Pancreas (tissue), 10 donors: ENCODE results near the gene CACNA1C. TPM values are rescaled to one million over a fixed set of nuclear protein-coding genes. Genes with fewer than 3 reads are reported as not detected.

Source experiments
- ATAC-seq, 4 donors: fragments of 200-7000 bp; cut with Tn5 transposase; one replicate each; pipeline versions ENCODE4 v1.8.0 to v1.9.1; 2020; ENCODE audit warnings: mild to moderate bottlenecking in 4 of 4, moderate library complexity in 4 of 4
- DNase-seq, 6 donors: peaks; one replicate each; pipeline ENCODE4 v3.0.0-alpha.2; 2020
- FAIRE-seq: peaks from 2 replicates; lab custom pipeline; 2012; peaks lifted over from hg19 to GRCh38; lab: Jason Lieb, UNC
- H3K27ac ChIP-seq, 4 donors: fragments of 200-600 bp; sonication (generic); 1 replicate in 3 of 4; 2 replicates in 1 of 4; pipeline versions ENCODE4 v1.5.0 to v1.8.0; 2020
- H3K27me3 ChIP-seq, 4 donors: fragments of 200-600 bp; one replicate each; pipeline ENCODE4 v1.8.0; 2021
- H3K36me3 ChIP-seq, 3 donors: fragments of 200-600 bp; sonication (generic) in 1 of 3; one replicate each; pipeline versions ENCODE4 v1.5.0 to v1.8.0; 2020 to 2021
- H3K4me1 ChIP-seq, 3 donors: fragments of 200-600 bp; one replicate each; pipeline ENCODE4 v1.8.0; 2021
- H3K4me3 ChIP-seq, 4 donors: fragments of 200-600 bp; sonication (generic) in 2 of 4; one replicate each; pipeline versions ENCODE4 v1.5.0 to v1.8.0; 2020 to 2021
- H3K9me3 ChIP-seq, 4 donors: fragments of 200-600 bp; one replicate each; pipeline ENCODE4 v1.8.0; 2021
- CTCF ChIP-seq, 4 donors: fragments of 200-600 bp; sonication (generic) in 3 of 4; IDR thresholded peaks; one replicate each; pipeline versions ENCODE4 v1.5.0 to v1.8.0; 2021; ENCODE audit warnings: antibody characterized with exemption in 4 of 4
- WGBS, 2 donors: extraction: QIAGEN DNeasy Blood & Tissue Kit; methylation state at CpG; one replicate each; pipeline ENCODE4 v1.1.7; 2013; 5-methylcytosine and 5-hydroxymethylcytosine counted together
- intact Hi-C, 3 donors: fragments of 100-400 bp; cut with DNase I; formaldehyde crosslinking; loops; one replicate each; pipeline versions ENCODE4 v1.11.1 to v1.14.2; 2022
- polyA plus RNA-seq, 2 donors: library from polyadenylated mRNA; stranded (reverse); fragments of 200-250 nt; gene quantifications; one replicate each; pipeline ENCODE4 v1.2.3, GENCODE V29; 2013
- total RNA-seq, 6 donors: library from RNA; stranded (reverse); fragmentation: NEBNext Ultra II Directional in 4 of 6; extraction: Animal tissue kit (Norgen Biotek cat#: 25700) in 4 of 6; gene quantifications; one replicate each; pipeline versions ENCODE4 v1.2.1 to v1.2.4, GENCODE V29; 2021 to 2023
- donor health status: healthy with polysubstance abuse.
- donor health status: DM: no; HTN: no; CAD: no; lungs with moderate emphysema.
- donor health status: DM: no; HTN: no; CAD: no.
- donor health status: control.
- donor health status: control.
- donor health status: Bipolar disorder and iron deficiency.
- donor health status: DM: yes; HTN: yes; CAD: no.
- donor health status: DM: no; HTN: no; CAD: no.
- donor health status: DM: no; HTN: no; CAD: no.
- donor health status: DM: yes; HTN: yes; CAD: no.

Gene CACNA1C
- total and polyA plus RNA-seq, 8 donors: 1.2 to 3.8 (median 2.3) TPM

- no peak for FAIRE-seq
- WGBS, 2 donors: 80 to 83% methylated on average over 18 of the region's 18 CpGs
- no peak for DNase-seq
These were observed 621.4 kb downstream of the CACNA1C start for GRCh38 chr12:2673966-2674810.

DNA sequence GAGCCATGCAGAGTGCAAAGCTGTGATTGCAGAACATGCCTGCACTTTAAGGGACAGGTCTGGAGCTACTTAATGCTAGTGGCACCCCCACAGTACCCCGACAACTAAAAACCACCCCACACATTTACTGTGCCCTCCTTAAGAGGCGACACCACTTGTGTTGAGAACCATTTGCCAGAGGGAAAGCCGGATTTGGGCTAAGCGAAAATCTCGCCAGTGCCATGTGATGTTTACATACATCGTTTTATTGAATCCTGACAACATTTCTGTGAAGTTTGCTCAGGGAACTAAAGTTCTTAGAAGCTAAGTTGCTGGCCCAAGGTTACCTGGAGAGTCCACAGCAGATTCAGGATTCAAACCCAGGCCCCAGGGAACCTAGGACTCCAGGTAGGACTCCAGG lies 623.0 kb downstream of the CACNA1C start:
- Histone ChIP-seq H3K9me3 (no peaks in the 10 kb centered on the region), H3K36me3 (no peaks in the 10 kb centered on the region), H3K27me3 (no peaks in the 10 kb centered on the region), H3K27ac (no peak overlapping the region), H3K4me3 (no peak overlapping the region), H3K4me1 (no peaks in the 10 kb centered on the region)
- TF ChIP-seq CTCF (IDR thresholded peaks at IDR 0.05): no peak
- WGBS, 2 donors: 52 to 62% methylated on average over 6 of the region's 6 CpGs
- ATAC-seq: no peak
- intact Hi-C loops: no loop called here
- no peak for FAIRE-seq
- no peak for DNase-seq

More at GRCh38 chr12:2673966-2674810, 621.4 kb downstream of the CACNA1C start:
- no peaks in the 10 kb centered on the region for H3K9me3 ChIP-seq
- no peaks in the 10 kb centered on the region for H3K36me3 ChIP-seq
- intact Hi-C loops: no loop called here
- H3K4me1 ChIP-seq: no peaks in the 10 kb centered on the region
- no peak for ATAC-seq
- H3K27me3 ChIP-seq: no peaks in the 10 kb centered on the region
- TF ChIP-seq CTCF (IDR thresholded peaks at IDR 0.05): no peak
- H3K4me3 ChIP-seq: no peak overlapping the region
- no peak overlapping the region for H3K27ac ChIP-seq

- FAIRE-seq: no peak
- H3K36me3 ChIP-seq: no peaks in the 10 kb centered on the region
- TF ChIP-seq CTCF (IDR thresholded peaks at IDR 0.05): no peak
- no peaks in the 10 kb centered on the region for H3K9me3 ChIP-seq
- intact Hi-C loops: no loop called here
- no peak for ATAC-seq
- H3K4me1 ChIP-seq: no peaks in the 10 kb centered on the region
- H3K27ac ChIP-seq: no peak overlapping the region
- H3K27me3 ChIP-seq: no peaks in the 10 kb centered on the region
- DNase-seq: no peak
- H3K4me3 ChIP-seq: no peak overlapping the region
- 64 to 70% methylated on average over 20 of the region's 20 CpGs for WGBS, 2 donors
These were observed 624.5 kb downstream of the CACNA1C start for GRCh38 chr12:2677142-2677880.

GRCh38 chr12:2678426-2678825 lies 625.6 kb downstream of the CACNA1C start:
- 61 to 79% methylated on average over 11 of the region's 11 CpGs for WGBS, 2 donors
- Histone ChIP-seq H3K4me3 (no peak overlapping the region), H3K27me3 (no peaks in the 10 kb centered on the region), H3K9me3 (no peaks in the 10 kb centered on the region), H3K27ac (no peak overlapping the region), H3K4me1 (no peaks in the 10 kb centered on the region), H3K36me3 (no peaks in the 10 kb centered on the region)
- intact Hi-C loops: no loop called here
- ATAC-seq (no peak), DNase-seq (peak in 1 of 6 donors; percentile 0), FAIRE-seq (no peak)
- TF ChIP-seq CTCF (IDR thresholded peaks at IDR 0.05): no peak
